H1 (cell line): Measurements from ENCODE around the gene FAM161A. TPM values are rescaled to one million over a fixed set of nuclear protein-coding genes. Genes with fewer than 3 reads are reported as not detected.

Source experiments
- CTCF ChIA-PET: fragments of 300-600 bp; sonication (Branson Sonifier 250); formaldehyde crosslinking; loops from one replicate; lab custom pipeline; 2021; ENCODE audit not compliant: partially characterized antibody; lab: Charles Lee
- POLR2A ChIA-PET: fragments of 300-600 bp; sonication (Branson Sonifier 250); formaldehyde crosslinking; loops from one replicate; lab custom pipeline; 2021; ENCODE audit warnings: inconsistent platforms; ENCODE audit not compliant: partially characterized antibody; lab: Charles Lee
- DNase-seq, 2 experiments: peaks; one replicate each; pipeline versions ENCODE4 v3.0.0 to v3.0.0-alpha.2; 2010 to 2022; ENCODE audit warnings: low spot score in 2 of 2, low read depth in 1 of 2, mixed read lengths in 1 of 2
- FAIRE-seq: peaks from 2 replicates; lab custom pipeline; 2011; peaks lifted over from hg19 to GRCh38; lab: Jason Lieb, UNC
- H2AFZ ChIP-seq: 2 replicates; pipeline ENCODE4 v1.8.1; 2012; ENCODE audit warnings: low read length, inconsistent platforms
- H2AK5ac ChIP-seq: 2 replicates; pipeline ENCODE4 v1.6.1; 2013; ENCODE audit warnings: low read depth, low read length
- H2BK120ac ChIP-seq: replicated peaks from 2 replicates; pipeline ENCODE3; 2013; ENCODE audit warnings: low read depth, low read length, inconsistent platforms
- H2BK12ac ChIP-seq: 2 replicates; pipeline ENCODE4 v1.6.1; 2013; ENCODE audit warnings: low read depth, low read length
- H2BK15ac ChIP-seq: 2 replicates; pipeline ENCODE4 v1.6.1; 2013; ENCODE audit warnings: low read length
- H2BK20ac ChIP-seq: 2 replicates; pipeline ENCODE4 v1.6.1; 2013; ENCODE audit warnings: low read length
- H2BK5ac ChIP-seq: 2 replicates; pipeline ENCODE4 v1.6.1; 2013; ENCODE audit warnings: low read depth, low read length
- H3K14ac ChIP-seq: 2 replicates; pipeline ENCODE4 v1.6.1; 2013; ENCODE audit warnings: inconsistent platforms; ENCODE audit not compliant: insufficient read length
- H3K18ac ChIP-seq: 2 replicates; pipeline ENCODE4 v1.6.1; 2013; ENCODE audit warnings: low read length; ENCODE audit errors: extremely low read depth
- H3K23ac ChIP-seq: 2 replicates; pipeline ENCODE4 v1.6.1; 2013; ENCODE audit warnings: inconsistent platforms; ENCODE audit not compliant: insufficient read length
- H3K23me2 ChIP-seq: 2 replicates; pipeline ENCODE4 v1.6.1; 2013; ENCODE audit warnings: low read depth, low read length
- H3K27ac ChIP-seq: 2 replicates; pipeline ENCODE4 v1.6.1; 2011; ENCODE audit warnings: low read depth, low read length, inconsistent platforms
- H3K27me3 ChIP-seq, 4 experiments: replicated peaks in 1 of 4; 1 replicate in 1 of 4; 2 replicates in 3 of 4; pipeline versions ENCODE4 v1.6.1 to v1.8.1; 2011 to 2013; ENCODE audit warnings: low read length in 3 of 4, mild to moderate bottlenecking in 3 of 4, inconsistent platforms in 2 of 4, mixed read lengths in 2 of 4, moderate library complexity in 1 of 4; ENCODE audit not compliant: control insufficient read depth in 3 of 4, insufficient read depth in 3 of 4; ENCODE audit errors: extremely low read depth in 1 of 4
- H3K36me3 ChIP-seq, 4 experiments: 2 replicates each; pipeline versions ENCODE4 v1.6.1 to v1.8.1; 2011 to 2013; ENCODE audit warnings: mild to moderate bottlenecking in 4 of 4, low read length in 3 of 4, moderate library complexity in 2 of 4, control low read depth in 1 of 4, inconsistent platforms in 1 of 4; ENCODE audit not compliant: insufficient read depth in 4 of 4, control insufficient read depth in 2 of 4
- H3K4ac ChIP-seq: replicated peaks from 2 replicates; pipeline ENCODE3; 2013; ENCODE audit warnings: low read length, low read depth, mixed read lengths, inconsistent platforms; ENCODE audit not compliant: insufficient read length
- H3K4me1 ChIP-seq, 4 experiments: replicated peaks in 1 of 4; 1 replicate in 1 of 4; 2 replicates in 3 of 4; pipeline versions ENCODE4 v1.6.1 to v1.8.1; 2011 to 2013; ENCODE audit warnings: low read length in 3 of 4, inconsistent platforms in 2 of 4, mixed read lengths in 1 of 4; ENCODE audit not compliant: insufficient read depth in 4 of 4, control insufficient read depth in 3 of 4
- H3K4me2 ChIP-seq, 2 experiments: 2 replicates each; pipeline versions ENCODE4 v1.6.1 to v1.8.1; 2011 to 2013; ENCODE audit warnings: low read depth in 2 of 2, low read length in 2 of 2, control low read depth in 1 of 2, inconsistent platforms in 1 of 2, mild to moderate bottlenecking in 1 of 2; ENCODE audit not compliant: insufficient read depth in 1 of 2
- H3K4me3 ChIP-seq, 4 experiments: fragments of 200-600, 300-600 bp in 1 of 4; sonication (generic), shearing (Covaris generic), sonication (Bioruptor Twin) in 1 of 4; 2 replicates each; pipeline versions ENCODE4 v1.5.1 to v1.8.1; 2011 to 2016; ENCODE audit warnings: low read length in 4 of 4, low read depth in 3 of 4, control low read depth in 2 of 4, inconsistent platforms in 2 of 4, mild to moderate bottlenecking in 2 of 4, mixed read lengths in 1 of 4, moderate library complexity in 1 of 4; ENCODE audit not compliant: insufficient read depth in 2 of 4; ENCODE audit errors: extremely low read depth in 1 of 4
- H3K56ac ChIP-seq: replicated peaks from 2 replicates; pipeline ENCODE3; 2013; ENCODE audit warnings: low read depth, mild to moderate bottlenecking, mixed read lengths, low read length, inconsistent platforms; ENCODE audit not compliant: insufficient read length
- H3K79me1 ChIP-seq: 2 replicates; pipeline ENCODE4 v1.6.1; 2013; ENCODE audit warnings: low read depth, low read length, control low read depth
- H3K79me2 ChIP-seq, 2 experiments: 2 replicates each; pipeline versions ENCODE4 v1.6.1 to v1.8.1; 2012 to 2013; ENCODE audit warnings: low read length in 2 of 2, mild to moderate bottlenecking in 2 of 2, inconsistent platforms in 1 of 2; ENCODE audit not compliant: insufficient read depth in 2 of 2, control insufficient read depth in 1 of 2
- H3K9ac ChIP-seq, 4 experiments: replicated peaks in 1 of 4; 1 replicate in 1 of 4; 2 replicates in 3 of 4; pipeline versions ENCODE4 v1.6.1 to v1.8.1; 2011 to 2013; ENCODE audit warnings: low read depth in 3 of 4, low read length in 3 of 4, control low read depth in 2 of 4, mild to moderate bottlenecking in 2 of 4, moderate library complexity in 2 of 4, inconsistent platforms in 1 of 4; ENCODE audit errors: extremely low read depth in 1 of 4
- H3K9me3 ChIP-seq, 2 experiments: 2 replicates each; pipeline versions ENCODE4 v1.6.1 to v1.8.1; 2012 to 2013; ENCODE audit warnings: mild to moderate bottlenecking in 2 of 2, moderate library complexity in 2 of 2, control low read depth in 1 of 2, inconsistent platforms in 1 of 2, low read depth in 1 of 2, low read length in 1 of 2, mixed read lengths in 1 of 2; ENCODE audit not compliant: insufficient read depth in 2 of 2
- H4K20me1 ChIP-seq, 2 experiments: replicated peaks in 1 of 2; 2 replicates each; pipeline versions ENCODE3 to v1.8.1; 2011 to 2013; ENCODE audit warnings: inconsistent platforms in 2 of 2, low read length in 2 of 2, mild to moderate bottlenecking in 1 of 2; ENCODE audit not compliant: insufficient read depth in 2 of 2, control insufficient read depth in 1 of 2
- H4K5ac ChIP-seq: 2 replicates; pipeline ENCODE4 v1.6.1; 2013; ENCODE audit warnings: low read length, low read depth, mixed read lengths, inconsistent platforms; ENCODE audit not compliant: insufficient read length
- H4K8ac ChIP-seq: 2 replicates; pipeline ENCODE4 v1.8.0; 2013; ENCODE audit warnings: mild to moderate bottlenecking, moderate library complexity, low read length, inconsistent platforms; ENCODE audit not compliant: insufficient read depth; ENCODE audit errors: extremely low read depth
- H4K91ac ChIP-seq: replicated peaks from 2 replicates; pipeline ENCODE3; 2013; ENCODE audit warnings: low read length, mixed read lengths, inconsistent platforms; ENCODE audit not compliant: insufficient read length
- ASH2L ChIP-seq: fragments of 200-600, 300-600 bp; sonication (generic); IDR thresholded peaks from one replicate; pipeline ENCODE4 v1.7.1; 2017; ENCODE audit warnings: low read length
- ATF2 ChIP-seq: IDR thresholded peaks from 2 replicates; pipeline ENCODE4 v1.6.1; 2012; ENCODE audit warnings: low read length, inconsistent platforms
- CBX5 ChIP-seq: fragments of 300-800, 300-1000 bp; sonication (generic); IDR thresholded peaks from 2 replicates; pipeline ENCODE4 v1.7.1; 2016; ENCODE audit warnings: antibody characterized with exemption, low read length, low read depth
- CREB1 ChIP-seq: IDR thresholded peaks from 2 replicates; pipeline ENCODE4 v1.6.1; 2012; ENCODE audit warnings: inconsistent platforms
- FOSL1 ChIP-seq: IDR thresholded peaks from 2 replicates; pipeline ENCODE4 v1.6.1; 2011; ENCODE audit warnings: mild to moderate bottlenecking, low read depth, low read length, moderate library complexity; ENCODE audit not compliant: insufficient read depth
- HDAC2 ChIP-seq, 2 experiments: fragments of 300-600 bp in 1 of 2; sonication (generic) in 1 of 2; IDR thresholded peaks; 2 replicates each; pipeline ENCODE4 v1.6.1; 2011 to 2012; ENCODE audit warnings: low read depth in 2 of 2, low read length in 2 of 2, mild to moderate bottlenecking in 2 of 2, moderate library complexity in 2 of 2, borderline replicate concordance in 1 of 2, inconsistent platforms in 1 of 2
- JUND ChIP-seq: IDR thresholded peaks from 2 replicates; pipeline ENCODE4 v1.6.1; 2011; ENCODE audit warnings: mild to moderate bottlenecking, improper control_type of control experiment, low read length
- NRF1 ChIP-seq: IDR thresholded peaks from 2 replicates; pipeline ENCODE4 v1.6.1; 2011; ENCODE audit warnings: mild to moderate bottlenecking, low read depth, low read length, improper control_type of control experiment
- SAP30 ChIP-seq: fragments of 300-600 bp; sonication (generic); IDR thresholded peaks from 2 replicates; pipeline ENCODE4 v1.7.1; 2012; ENCODE audit warnings: low read length, moderate library complexity, mild to moderate bottlenecking, inconsistent platforms; ENCODE audit not compliant: insufficient read depth, insufficient replicate concordance
- SIRT6 ChIP-seq: IDR thresholded peaks from one replicate; pipeline ENCODE4 v1.7.1; 2012; ENCODE audit warnings: low read length, inconsistent platforms
- whole genome bisulfite sequencing, 2 experiments: shearing (Covaris generic) in 1 of 2; methylation state at CpG; one replicate each; pipeline versions ENCODE4 v1.1.6 to v1.1.7; 2013 to 2015; ENCODE audit warnings: low lambda C conversion rate in 2 of 2, mixed read lengths in 2 of 2, inconsistent platforms in 1 of 2, low coverage in 1 of 2, missing lambda C conversion rate in 1 of 2; ENCODE audit not compliant: insufficient replicate concordance in 2 of 2, insufficient coverage in 1 of 2, insufficient read length in 1 of 2; ENCODE audit errors: extremely low coverage in 1 of 2, missing lambda C conversion rate in 1 of 2; 5-methylcytosine and 5-hydroxymethylcytosine counted together
- polyA plus RNA-seq, 7 experiments: library from polyadenylated mRNA; depleted of rRNA in 3 of 7; stranded (reverse) in 5 of 7; unstranded in 2 of 7; fragments of >200 nt in 5 of 7; fragments of 200-250 nt in 2 of 7; gene quantifications; 1 replicate in 5 of 7; 2 replicates in 1 of 7; 4 replicates in 1 of 7; pipeline versions ENCODE4 v1.2.1 to v1.2.3, GENCODE V29; 2011 to 2013; ENCODE audit warnings: missing spikeins in 2 of 7, mixed read lengths in 2 of 7
- total RNA-seq: library from RNA; stranded (reverse); fragmentation: NEBNext Ultra II Directional; extraction: Animal tissue kit (Norgen Biotek cat#: 25700); gene quantifications from 2 replicates; pipeline ENCODE4 v1.2.1, GENCODE V29; 2021
- TF ChIP-seq, protein P1 (sequence below): IDR thresholded peaks from 2 replicates; pipeline ENCODE4 v1.6.1; 2011; ENCODE audit warnings: low read depth, mild to moderate bottlenecking, low read length; ENCODE audit not compliant: insufficient read depth

Gene FAM161A
- total and polyA plus RNA-seq, 2 of the 8 experiments (the other 6 are each of a cell fraction or from before 2014, with no cell fraction given): 1.6 to 9.7 TPM

- no peak overlapping the region for H2AK5ac ChIP-seq
- no peak overlapping the region for H2AFZ ChIP-seq
- no peak overlapping the region for H3K4ac ChIP-seq
- no peak overlapping the region for H3K27ac ChIP-seq
- H3K18ac ChIP-seq: no peak overlapping the region
- no peaks in the 10 kb centered on the region for H3K27me3 ChIP-seq
- H3K23ac ChIP-seq: no peak overlapping the region
- H3K79me2 ChIP-seq: no peaks in the 10 kb centered on the region
- no peaks in the 10 kb centered on the region for H3K79me1 ChIP-seq
- no peak overlapping the region for H4K8ac ChIP-seq
- H3K14ac ChIP-seq: no peak overlapping the region
- H4K91ac ChIP-seq: no peak overlapping the region
- no peak overlapping the region for H3K4me3 ChIP-seq
- no peak overlapping the region for H2BK120ac ChIP-seq
- H2BK12ac ChIP-seq: no peak overlapping the region
- no peak overlapping the region for H2BK5ac ChIP-seq
- H3K9me3 ChIP-seq: no peaks in the 10 kb centered on the region; a peak in 1 of 4 replicates
- no peak overlapping the region for H3K9ac ChIP-seq
- H4K20me1 ChIP-seq: no peaks in the 10 kb centered on the region
- no peak overlapping the region for H3K4me2 ChIP-seq
- POLR2A ChIA-PET: interaction anchor here (0.6 kb wide), 1 partner anchor 239 kb away, joined by 3 read pairs; no protein-coding TSS in a partner anchor
- CTCF ChIA-PET: interaction anchor here (0.6 to 2.3 kb wide), 4 partner anchors 16 to 101 kb away, joined by 3 to 9 read pairs (median 3); no protein-coding TSS in a partner anchor
- no peak overlapping the region for H2BK15ac ChIP-seq
- H3K23me2 ChIP-seq: no peaks in the 10 kb centered on the region
- H2BK20ac ChIP-seq: no peak overlapping the region
- 92% methylated on average over 8 of the region's 8 CpGs; no CpG with 5 or more reads in 1 of the 2 experiments for WGBS, 2 experiments
- H3K36me3 ChIP-seq: no peaks in the 10 kb centered on the region
- FAIRE-seq (no peak), DNase-seq (no peak)
- no peak overlapping the region for H4K5ac ChIP-seq
- no peak overlapping the region for H3K56ac ChIP-seq
- H3K4me1 ChIP-seq: no peaks in the 10 kb centered on the region
- no peak for TF ChIP-seq ATF2
- no peak for TF ChIP-seq SIRT6
- TF ChIP-seq, protein P1, sequence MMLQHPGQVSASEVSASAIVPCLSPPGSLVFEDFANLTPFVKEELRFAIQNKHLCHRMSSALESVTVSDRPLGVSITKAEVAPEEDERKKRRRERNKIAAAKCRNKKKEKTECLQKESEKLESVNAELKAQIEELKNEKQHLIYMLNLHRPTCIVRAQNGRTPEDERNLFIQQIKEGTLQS: no peak
- no peak for TF ChIP-seq NRF1
- no peak for TF ChIP-seq SAP30
- TF ChIP-seq JUND: no peak
- TF ChIP-seq CBX5: no peak
- no peak for TF ChIP-seq CREB1
- TF ChIP-seq ASH2L: no peak
- TF ChIP-seq HDAC2 (IDR thresholded peaks at IDR 0.05; ENCODE audit: borderline replicate concordance in 1 of 2, low read depth in 2 of 2, low read length in 2 of 2): no peak
- no peak for TF ChIP-seq FOSL1
Measured at GRCh38 chr2:61775956-61776570, 77.8 kb downstream of the FAM161A start.
